Stimulated activated CD8-positive, alpha-beta memory T cell treated with anti-CD3 and anti-CD28 coated beads, Interleukin-2, amount 100 ng/mL, for 48 hours (primary cell): ENCODE measurements around the gene ABCG1.
"Not testable (repeated sequence)": the region's sequence is repeated elsewhere in the genome, so short reads cannot be mapped to it uniquely, and the experiment has no call there.

Experiments used
- DNase-seq, 2 donors: peaks; one replicate each; pipeline ENCODE4 v3.0.0-alpha.2; 2020; ENCODE audit warnings: low read depth in 2 of 2

ABCG1 gene

GRCh38 chr21:42218836-42219605 is at the start of gene ABCG1:
Gene ABCG1, plus strand, starts transcription at chr21:42219140. Its CDS starts 123 bp downstream, at chr21:42219263.
- peak in 1 of 2 donors; percentile 32 for DNase-seq

- no peak for DNase-seq
These were observed 49.2 kb upstream of the ABCG1 start for GRCh38 chr21:42169758-42170157.

- DNase-seq, result no peak
These were observed 47.6 kb upstream of the ABCG1 start for GRCh38 chr21:42171091-42172053.

GRCh38 chr21:42172596-42173483 is 46.1 kb upstream of the ABCG1 start:
- DNase-seq, result no peak

GRCh38 chr21:42174173-42174572 is 44.8 kb upstream of the ABCG1 start:
- DNase-seq, result no peak

- DNase-seq, result no peak
These were observed 43.7 kb upstream of the ABCG1 start for GRCh38 chr21:42175110-42175710.

- no peak for DNase-seq
These were observed 42.1 kb upstream of the ABCG1 start for GRCh38 chr21:42176859-42177258.

- DNase-seq, result no peak
These were observed 39.6 kb upstream of the ABCG1 start for GRCh38 chr21:42179316-42179715.

- DNase-seq, result not testable (repeated sequence)
These were observed 38.9 kb upstream of the ABCG1 start for GRCh38 chr21:42180001-42180400.

- no peak for DNase-seq
These were observed 36.1 kb upstream of the ABCG1 start for GRCh38 chr21:42182713-42183371.

- DNase-seq, result no peak
These were observed 35.3 kb upstream of the ABCG1 start for GRCh38 chr21:42183374-42184266.

- DNase-seq, result no peak
These were observed 32.3 kb upstream of the ABCG1 start for GRCh38 chr21:42186591-42186990.

GRCh38 chr21:42187976-42188653 is 30.8 kb upstream of the ABCG1 start:
- DNase-seq, result peak; percentile 56 to 59

- DNase-seq, result no peak
These were observed 30.3 kb upstream of the ABCG1 start for GRCh38 chr21:42188663-42189062.

GRCh38 chr21:42189431-42189830 is 29.5 kb upstream of the ABCG1 start:
- DNase-seq, result no peak

GRCh38 chr21:42189860-42190485 is 29.0 kb upstream of the ABCG1 start:
- peak in 1 of 2 donors; percentile 11 for DNase-seq

- DNase-seq, result no peak
These were observed 28.5 kb upstream of the ABCG1 start for GRCh38 chr21:42190486-42190863.

- no peak for DNase-seq
These were observed 27.9 kb upstream of the ABCG1 start for GRCh38 chr21:42191064-42191463.
